ENCODE data around the gene ST3GAL4. TPM values are rescaled to one million over a fixed set of nuclear protein-coding genes. Genes with fewer than 3 reads are reported as not detected.

ST3GAL4 gene
- total and polyA plus RNA-seq, 2 of the 8 experiments (the other 6 are each of a cell fraction or from before 2014, with no cell fraction given) = 15.6 to 20.0 TPM

- Histone ChIP-seq H3K27me3 (replicated peaks in 1 of 4; ENCODE audit: control insufficient read depth in 3 of 4, extremely low read depth in 1 of 4, insufficient read depth in 3 of 4, low read length in 3 of 4) (no peaks in the 10 kb centered on the region), H3K4me1 (replicated peaks in 1 of 4; ENCODE audit: control insufficient read depth in 3 of 4, insufficient read depth in 4 of 4, low read length in 3 of 4) (peaks cover 0 to 6% (median 0%) of the 10 kb centered on the region in 4 experiments; a peak in 1 of 7 replicates), H3K79me1 (ENCODE audit: low read depth, low read length) (peaks cover 4% of the 10 kb centered on the region), H4K8ac (ENCODE audit: extremely low read depth, insufficient read depth, low read length) (no peak overlapping the region), H3K36me3 (ENCODE audit: control insufficient read depth in 2 of 4, insufficient read depth in 4 of 4, low read length in 3 of 4) (no peaks in the 10 kb centered on the region; a peak in 1 of 8 replicates), H3K9me3 (ENCODE audit: insufficient read depth in 2 of 2, low read depth in 1 of 2, low read length in 1 of 2) (peaks cover 7 to 12% of the 10 kb centered on the region in 2 experiments; a peak in 3 of 4 replicates), H2BK120ac (replicated peaks; ENCODE audit: low read depth, low read length) (peak overlapping the region; percentile 80), H2AFZ (ENCODE audit: low read length) (no peak overlapping the region), H2BK12ac (ENCODE audit: low read depth, low read length) (0 out of 2 replicates have a peak overlapping the region, but pooled peaks have one; percentile 69), H3K23ac (ENCODE audit: insufficient read length) (no peak overlapping the region), H2BK20ac (ENCODE audit: low read length) (no peak overlapping the region), H3K79me2 (ENCODE audit: control insufficient read depth in 1 of 2, insufficient read depth in 2 of 2, low read length in 2 of 2) (no peaks in the 10 kb centered on the region), H3K23me2 (ENCODE audit: low read depth, low read length) (peaks cover 13% of the 10 kb centered on the region), H2BK15ac (ENCODE audit: low read length) (no peak overlapping the region; the same call in 1 of the 2 replicates), H3K9ac (replicated peaks in 1 of 4; ENCODE audit: extremely low read depth in 1 of 4, low read depth in 3 of 4, low read length in 3 of 4) (0 out of 7 replicates have a peak overlapping the region, but pooled peaks of 1 of the 4 experiments have one; percentile 27), H2BK5ac (ENCODE audit: low read depth, low read length) (peak overlapping the region; percentile 57), H4K20me1 (replicated peaks in 1 of 2; ENCODE audit: control insufficient read depth in 1 of 2, insufficient read depth in 2 of 2, low read length in 2 of 2) (peaks cover 0 to 16% of the 10 kb centered on the region in 2 experiments), H3K4me3 (ENCODE audit: extremely low read depth in 1 of 4, insufficient read depth in 2 of 4, low read depth in 3 of 4, low read length in 4 of 4) (no peak overlapping the region), H3K14ac (ENCODE audit: insufficient read length) (no peak overlapping the region), H3K18ac (ENCODE audit: extremely low read depth, low read length) (no peak overlapping the region), H2AK5ac (ENCODE audit: low read depth, low read length) (peak overlapping the region; percentile 78; the same call in 1 of the 2 replicates), H4K91ac (replicated peaks; ENCODE audit: insufficient read length, low read length) (peak overlapping the region; percentile 89), H3K56ac (replicated peaks; ENCODE audit: insufficient read length, low read depth, low read length) (no peak overlapping the region), H3K4ac (replicated peaks; ENCODE audit: insufficient read length, low read depth, low read length) (peak overlapping the region; percentile 87), H4K5ac (ENCODE audit: insufficient read length, low read depth, low read length) (no peak overlapping the region), H3K27ac (ENCODE audit: low read depth, low read length) (no peak overlapping the region), H3K4me2 (ENCODE audit: insufficient read depth in 1 of 2, low read depth in 2 of 2, low read length in 2 of 2) (peak overlapping the region in 1 of 2 experiments; percentile 15; a peak in 1 of 4 replicates)
- POLR2A ChIA-PET (ENCODE audit: partially characterized antibody) = interaction anchor here (0.9 kb wide), 1 partner anchor 39 kb away, joined by 3 read pairs; no protein-coding TSS in a partner anchor
- 89% methylated on average over 15 of the region's 15 CpGs; no CpG with 5 or more reads in 1 of the 2 experiments for WGBS, 2 experiments (ENCODE audit: extremely low coverage in 1 of 2, insufficient coverage in 1 of 2, insufficient read length in 1 of 2, insufficient replicate concordance in 2 of 2, low coverage in 1 of 2, low lambda C conversion rate in 2 of 2, missing lambda C conversion rate in 1 of 2)
- FAIRE-seq (no peak), DNase-seq (ENCODE audit: low read depth in 1 of 2, low spot score in 2 of 2) (no peak)
- CTCF ChIA-PET (ENCODE audit: partially characterized antibody) = interaction anchor here (1.0 to 3.5 kb wide), 3 partner anchors 10 to 122 kb away, joined by 3 to 25 read pairs (median 9); no protein-coding TSS in a partner anchor
- TF ChIP-seq, protein P1, sequence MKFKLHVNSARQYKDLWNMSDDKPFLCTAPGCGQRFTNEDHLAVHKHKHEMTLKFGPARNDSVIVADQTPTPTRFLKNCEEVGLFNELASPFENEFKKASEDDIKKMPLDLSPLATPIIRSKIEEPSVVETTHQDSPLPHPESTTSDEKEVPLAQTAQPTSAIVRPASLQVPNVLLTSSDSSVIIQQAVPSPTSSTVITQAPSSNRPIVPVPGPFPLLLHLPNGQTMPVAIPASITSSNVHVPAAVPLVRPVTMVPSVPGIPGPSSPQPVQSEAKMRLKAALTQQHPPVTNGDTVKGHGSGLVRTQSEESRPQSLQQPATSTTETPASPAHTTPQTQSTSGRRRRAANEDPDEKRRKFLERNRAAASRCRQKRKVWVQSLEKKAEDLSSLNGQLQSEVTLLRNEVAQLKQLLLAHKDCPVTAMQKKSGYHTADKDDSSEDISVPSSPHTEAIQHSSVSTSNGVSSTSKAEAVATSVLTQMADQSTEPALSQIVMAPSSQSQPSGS (IDR thresholded peaks at IDR 0.05; ENCODE audit: low read length) = no peak
- TF ChIP-seq SRF (IDR thresholded peaks at IDR 0.05; ENCODE audit: low read depth, low read length) (no peak), NANOG (IDR thresholded peaks at IDR 0.05; ENCODE audit: insufficient read depth, low read depth, low read length, poor library complexity, severe bottlenecking) (no peak), EGR1 (IDR thresholded peaks at IDR 0.05; ENCODE audit: borderline replicate concordance, low read depth, low read length) (no peak), BCL11A (IDR thresholded peaks at IDR 0.05; ENCODE audit: low read depth in 2 of 2, low read length in 2 of 2) (no peak), NRF1 (IDR thresholded peaks at IDR 0.05; ENCODE audit: low read depth, low read length) (no peak), CBX5 (IDR thresholded peaks at IDR 0.05; ENCODE audit: low read depth, low read length) (no peak), EP300 (IDR thresholded peaks at IDR 0.05; ENCODE audit: borderline replicate concordance in 1 of 2, low read depth in 2 of 2, low read length in 2 of 2) (no peak), E2F6 (IDR thresholded peaks at IDR 0.05) (no peak)
These were observed 95.8 kb downstream of the ST3GAL4 start for GRCh38 chr11:126451211-126451802.
